ENCODE results near the gene ALK.

DNA sequence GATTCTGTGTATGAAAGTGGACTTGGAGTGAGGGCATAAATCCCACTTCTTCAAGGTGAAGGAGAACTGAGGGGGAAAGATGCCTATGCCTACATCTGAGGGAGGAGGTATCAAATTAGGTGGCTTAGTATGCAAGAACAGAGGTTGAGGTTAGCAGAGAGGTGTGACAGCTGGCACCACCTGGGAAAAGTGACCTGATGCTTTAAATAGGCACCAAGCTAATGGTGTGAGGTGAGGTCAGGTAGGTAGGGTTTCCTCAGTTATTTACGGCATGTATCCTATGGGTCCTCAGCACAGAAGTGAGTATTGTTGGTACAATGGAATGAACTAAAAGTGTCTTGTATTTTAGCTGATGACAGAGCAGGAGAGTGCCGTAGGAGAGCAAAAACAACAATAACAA is 439.0 kb downstream of the ALK start:
- TF ChIP-seq, protein P1, sequence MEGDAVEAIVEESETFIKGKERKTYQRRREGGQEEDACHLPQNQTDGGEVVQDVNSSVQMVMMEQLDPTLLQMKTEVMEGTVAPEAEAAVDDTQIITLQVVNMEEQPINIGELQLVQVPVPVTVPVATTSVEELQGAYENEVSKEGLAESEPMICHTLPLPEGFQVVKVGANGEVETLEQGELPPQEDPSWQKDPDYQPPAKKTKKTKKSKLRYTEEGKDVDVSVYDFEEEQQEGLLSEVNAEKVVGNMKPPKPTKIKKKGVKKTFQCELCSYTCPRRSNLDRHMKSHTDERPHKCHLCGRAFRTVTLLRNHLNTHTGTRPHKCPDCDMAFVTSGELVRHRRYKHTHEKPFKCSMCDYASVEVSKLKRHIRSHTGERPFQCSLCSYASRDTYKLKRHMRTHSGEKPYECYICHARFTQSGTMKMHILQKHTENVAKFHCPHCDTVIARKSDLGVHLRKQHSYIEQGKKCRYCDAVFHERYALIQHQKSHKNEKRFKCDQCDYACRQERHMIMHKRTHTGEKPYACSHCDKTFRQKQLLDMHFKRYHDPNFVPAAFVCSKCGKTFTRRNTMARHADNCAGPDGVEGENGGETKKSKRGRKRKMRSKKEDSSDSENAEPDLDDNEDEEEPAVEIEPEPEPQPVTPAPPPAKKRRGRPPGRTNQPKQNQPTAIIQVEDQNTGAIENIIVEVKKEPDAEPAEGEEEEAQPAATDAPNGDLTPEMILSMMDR (IDR thresholded peaks at IDR 0.05; ENCODE audit: borderline replicate concordance, extremely low read depth, low read length, poor library complexity, severe bottlenecking), result no peak
- TF ChIP-seq EZH2 (IDR thresholded peaks at IDR 0.05; ENCODE audit: borderline replicate concordance, low read depth, low read length, severe bottlenecking), result no peak

All from DND-41 (cell line).